ENCODE data around the gene RNF224. TPM values are rescaled to one million over a fixed set of nuclear protein-coding genes. Genes with fewer than 3 reads are reported as not detected.

RNF224 gene
- total and polyA plus RNA-seq, 2 of the 13 experiments (the other 11 are each of a cell fraction or from before 2014, with no cell fraction given) = 0.09 TPM; not detected in 1

GRCh38 chr9:137236238-137236935 is 9.1 kb downstream of the RNF224 start (continued):
- peak; percentile 74; the same call in 1 of the 2 replicates for TF ChIP-seq HOMEZ (CRISPR knock-in tag; IDR thresholded peaks at IDR 0.05; ENCODE audit: low read depth)
- peak; percentile 92 for TF ChIP-seq AGO1 (IDR thresholded peaks at IDR 0.05; ENCODE audit: low read depth, low read length, poor library complexity, severe bottlenecking)
- TF ChIP-seq LCORL (IDR thresholded peaks at IDR 0.05) = no peak
- TF ChIP-seq LCORL (CRISPR knock-in tag; IDR thresholded peaks at IDR 0.05) = peak; percentile 88; the same call in 1 of the 2 replicates
- peak; percentile 30; the same call in 1 of the 2 replicates for TF ChIP-seq ZMYM2 (CRISPR knock-in tag; IDR thresholded peaks at IDR 0.05)
- TF ChIP-seq HNF4A (CRISPR knock-in tag; IDR thresholded peaks at IDR 0.05) = peak; percentile 46
- TF ChIP-seq CREM (IDR thresholded peaks at IDR 0.05) = peak; percentile 59; the same call in 1 of the 2 replicates
- TF ChIP-seq CREM (CRISPR knock-in tag; IDR thresholded peaks at IDR 0.05) = no peak
- TF ChIP-seq TEAD2 (CRISPR knock-in tag; IDR thresholded peaks at IDR 0.05) = no peak
- TF ChIP-seq ZNF253 (CRISPR knock-in tag; IDR thresholded peaks at IDR 0.05; ENCODE audit: borderline replicate concordance) = no peak
- TF ChIP-seq ZNF263 (CRISPR knock-in tag; IDR thresholded peaks at IDR 0.05) = peak; percentile 44; the same call in 1 of the 2 replicates
- TF ChIP-seq KLF16 (CRISPR knock-in tag; IDR thresholded peaks at IDR 0.05) = peak in 1 of 2 experiments; percentile 92; a peak in 2 of 4 replicates
- TF ChIP-seq, protein P1, sequence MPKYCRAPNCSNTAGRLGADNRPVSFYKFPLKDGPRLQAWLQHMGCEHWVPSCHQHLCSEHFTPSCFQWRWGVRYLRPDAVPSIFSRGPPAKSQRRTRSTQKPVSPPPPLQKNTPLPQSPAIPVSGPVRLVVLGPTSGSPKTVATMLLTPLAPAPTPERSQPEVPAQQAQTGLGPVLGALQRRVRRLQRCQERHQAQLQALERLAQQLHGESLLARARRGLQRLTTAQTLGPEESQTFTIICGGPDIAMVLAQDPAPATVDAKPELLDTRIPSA (CRISPR knock-in tag; IDR thresholded peaks at IDR 0.05; ENCODE audit: borderline replicate concordance) = peak; percentile 65; the same call in 1 of the 2 replicates
- peak; percentile 86 for TF ChIP-seq IRF2 (CRISPR knock-in tag; IDR thresholded peaks at IDR 0.05)
- no peak for TF ChIP-seq ZNF569 (CRISPR knock-in tag; IDR thresholded peaks at IDR 0.05; ENCODE audit: borderline replicate concordance)
- peak; percentile 82 for TF ChIP-seq RARA (CRISPR knock-in tag; IDR thresholded peaks at IDR 0.05)
- 0 out of 2 replicates have a peak, but pooled peaks have one; percentile 40 for TF ChIP-seq MEIS1 (CRISPR knock-in tag; IDR thresholded peaks at IDR 0.05; ENCODE audit: borderline replicate concordance)
- peak; percentile 57; the same call in 1 of the 2 replicates for TF ChIP-seq ZNF350 (CRISPR knock-in tag; IDR thresholded peaks at IDR 0.05; ENCODE audit: borderline replicate concordance, low read depth)
- peak; percentile 29; the same call in 1 of the 2 replicates for TF ChIP-seq ZNF816 (CRISPR knock-in tag; IDR thresholded peaks at IDR 0.05; ENCODE audit: borderline replicate concordance)
- peak; percentile 38; the same call in 1 of the 2 replicates for TF ChIP-seq NAIF1 (CRISPR knock-in tag; IDR thresholded peaks at IDR 0.05; ENCODE audit: borderline replicate concordance)
- no peak for TF ChIP-seq NR2F2 (IDR thresholded peaks at IDR 0.05; ENCODE audit: borderline replicate concordance, low read depth)
- 0 out of 2 replicates have a peak, but pooled peaks have one; percentile 7 for TF ChIP-seq ZNF547 (CRISPR knock-in tag; IDR thresholded peaks at IDR 0.05)
- TF ChIP-seq TCF7L2 (IDR thresholded peaks at IDR 0.05; ENCODE audit: low read depth, low read length) = no peak
- no peak for TF ChIP-seq CBX2 (IDR thresholded peaks at IDR 0.05; ENCODE audit: low read depth, low read length)
- TF ChIP-seq CBX2 (CRISPR knock-in tag; IDR thresholded peaks at IDR 0.05; ENCODE audit: low read depth) = no peak
- TF ChIP-seq CBX5 (CRISPR knock-in tag; IDR thresholded peaks at IDR 0.05; ENCODE audit: borderline replicate concordance) = peak; percentile 29; the same call in 1 of the 2 replicates
- peak; percentile 51; the same call in 1 of the 2 replicates for TF ChIP-seq ELF3 (CRISPR knock-in tag; IDR thresholded peaks at IDR 0.05)
- TF ChIP-seq BRCA1 (CRISPR knock-in tag; IDR thresholded peaks at IDR 0.05) = peak; percentile 67; the same call in 1 of the 2 replicates
- no peak for TF ChIP-seq ZBTB38 (CRISPR knock-in tag; IDR thresholded peaks at IDR 0.05)
- TF ChIP-seq POLR2AphosphoS5 (IDR thresholded peaks at IDR 0.05; ENCODE audit: low read depth, low read length) = peak; percentile 70
- TF ChIP-seq XBP1 (CRISPR knock-in tag; IDR thresholded peaks at IDR 0.05) = peak; percentile 66; the same call in 1 of the 2 replicates
- no peak for TF ChIP-seq CHD4 (IDR thresholded peaks at IDR 0.05; ENCODE audit: borderline replicate concordance, low read length)
